Cardiac muscle cell (in vitro differentiated cells and primary cell): Measurements from ENCODE around the gene ABHD18. TPM values are rescaled to one million over a fixed set of nuclear protein-coding genes. Genes with fewer than 3 reads are reported as not detected.
"Not testable (repeated sequence)": the region's sequence is repeated elsewhere in the genome, so short reads cannot be mapped to it uniquely, and the experiment has no call there.

Experiments
- DNase-seq, 2 donors: peaks; one replicate each; pipeline versions ENCODE4 v3.0.0 to v3.0.0-alpha.2; 2010 to 2017; ENCODE audit warnings: low read depth in 1 of 2, low spot score in 1 of 2
- H3K27ac ChIP-seq: fragments of 200-600 bp; sonication (generic); 2 replicates; pipeline ENCODE4 v1.5.1; 2016
- H3K27me3 ChIP-seq: fragments of 200-600 bp; sonication (generic); 2 replicates; pipeline ENCODE4 v1.6.0; 2016; ENCODE audit warnings: control low read depth
- H3K36me3 ChIP-seq: fragments of 200-600 bp; sonication (generic); 2 replicates; pipeline ENCODE4 v1.5.1; 2016; ENCODE audit warnings: control low read depth
- H3K4me1 ChIP-seq: fragments of 200-600 bp; sonication (generic); 2 replicates; pipeline ENCODE4 v1.8.1; 2017; ENCODE audit warnings: low read depth, mild to moderate bottlenecking, mixed run types
- H3K4me3 ChIP-seq: fragments of 200-600 bp; sonication (generic); 2 replicates; pipeline ENCODE4 v1.5.1; 2016; ENCODE audit warnings: mild to moderate bottlenecking
- H3K9me3 ChIP-seq: fragments of 200-600 bp; sonication (generic); 2 replicates; pipeline ENCODE4 v1.5.1; 2017; ENCODE audit warnings: low read depth, mild to moderate bottlenecking, control low read depth
- CTCF ChIP-seq: IDR thresholded peaks from 2 replicates; pipeline ENCODE4 v1.5.1; 2012; ENCODE audit warnings: low read depth, mild to moderate bottlenecking, low read length
- polyA plus RNA-seq: library from polyadenylated mRNA; unstranded; fragments of >200 nt; fragmentation: Nextera tagmentation; extraction: Ambion mirVana; gene quantifications from 2 replicates; pipeline ENCODE4 v1.2.1, GENCODE V29; 2016
- total RNA-seq: library from RNA; depleted of rRNA; stranded (reverse); fragments of >200 nt; gene quantifications from 2 replicates; pipeline ENCODE4 v1.2.3, GENCODE V29; 2016

Gene ABHD18
- total and polyA plus RNA-seq, 2 experiments from 2014 or later: 18.8 to 21.5 TPM

- TF ChIP-seq CTCF: no peak
- no peak for DNase-seq
- H3K27me3 ChIP-seq: no peaks in the 10 kb centered on the region
- no peak overlapping the region for H3K27ac ChIP-seq
- H3K36me3 ChIP-seq: peaks cover 30% of the 10 kb centered on the region
- H3K4me1 ChIP-seq: no peaks in the 10 kb centered on the region
- no peak overlapping the region for H3K4me3 ChIP-seq
- H3K9me3 ChIP-seq: peaks cover 4% of the 10 kb centered on the region
These were observed 17.2 kb downstream of the ABHD18 start for GRCh38 chr4:127982445-127982844.

- Histone ChIP-seq H3K27me3 (no peaks in the 10 kb centered on the region), H3K4me3 (no peak overlapping the region), H3K4me1 (no peaks in the 10 kb centered on the region), H3K9me3 (no peaks in the 10 kb centered on the region), H3K36me3 (peaks cover 48% of the 10 kb centered on the region), H3K27ac (no peak overlapping the region)
- no peak for DNase-seq
- no peak for TF ChIP-seq CTCF
These were observed 20.8 kb downstream of the ABHD18 start for GRCh38 chr4:127985989-127986388.

DNA sequence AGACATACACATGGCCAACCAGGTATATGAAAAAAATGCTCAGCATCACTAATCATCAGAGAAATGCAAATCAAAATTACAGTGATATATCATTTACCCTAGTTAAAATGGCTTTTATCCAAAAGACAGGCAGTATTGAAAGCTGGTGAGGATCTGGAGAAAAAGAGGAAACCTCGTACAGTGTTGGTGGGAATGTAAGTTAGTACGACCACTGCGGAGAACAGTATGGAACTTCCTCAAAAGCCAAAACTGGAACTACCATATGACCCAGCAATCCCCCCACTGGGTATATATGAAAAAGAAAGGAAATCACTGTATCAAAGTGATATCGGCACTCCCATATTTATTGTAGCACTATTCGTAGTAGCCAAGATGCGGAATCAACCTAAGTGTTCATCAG is 23.4 kb downstream of the ABHD18 start:
- Histone ChIP-seq H3K27ac (no peak overlapping the region), H3K36me3 (peaks cover 55% of the 10 kb centered on the region), H3K4me1 (no peaks in the 10 kb centered on the region), H3K4me3 (no peak overlapping the region), H3K27me3 (no peaks in the 10 kb centered on the region), H3K9me3 (no peaks in the 10 kb centered on the region)
- DNase-seq: no peak
- no peak for TF ChIP-seq CTCF

- TF ChIP-seq CTCF: no peak
- H3K9me3 ChIP-seq: no peaks in the 10 kb centered on the region
- no peak for DNase-seq
- no peaks in the 10 kb centered on the region for H3K4me1 ChIP-seq
- no peak overlapping the region for H3K4me3 ChIP-seq
- peaks cover 37% of the 10 kb centered on the region for H3K36me3 ChIP-seq
- no peak overlapping the region for H3K27ac ChIP-seq
- no peaks in the 10 kb centered on the region for H3K27me3 ChIP-seq
These were observed 27.9 kb downstream of the ABHD18 start for GRCh38 chr4:127993151-127993550.

DNA sequence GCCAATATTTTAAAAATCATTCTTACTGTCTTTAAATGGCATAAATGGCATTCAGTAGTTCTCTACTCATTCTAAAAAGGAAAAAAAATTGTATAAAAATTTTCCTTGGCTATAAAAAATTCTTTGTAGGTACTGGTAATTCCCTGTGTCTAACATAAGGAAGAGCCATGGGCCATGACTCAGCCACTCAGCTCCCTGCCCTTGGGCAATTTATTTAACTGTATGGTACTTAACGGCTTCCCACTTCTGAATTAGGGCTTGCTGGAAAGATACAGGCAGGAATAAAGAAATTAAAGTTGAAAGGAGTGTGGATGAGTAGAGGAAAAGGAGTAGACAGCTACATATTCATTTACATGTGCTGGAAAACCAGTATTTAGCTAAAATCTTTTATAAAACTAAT is 30.6 kb downstream of the ABHD18 start:
- H3K27ac ChIP-seq: no peak overlapping the region
- peaks cover 18% of the 10 kb centered on the region for H3K36me3 ChIP-seq
- H3K27me3 ChIP-seq: no peaks in the 10 kb centered on the region
- TF ChIP-seq CTCF: no peak
- no peaks in the 10 kb centered on the region for H3K4me1 ChIP-seq
- no peaks in the 10 kb centered on the region for H3K9me3 ChIP-seq
- DNase-seq: no peak
- H3K4me3 ChIP-seq: no peak overlapping the region

DNA sequence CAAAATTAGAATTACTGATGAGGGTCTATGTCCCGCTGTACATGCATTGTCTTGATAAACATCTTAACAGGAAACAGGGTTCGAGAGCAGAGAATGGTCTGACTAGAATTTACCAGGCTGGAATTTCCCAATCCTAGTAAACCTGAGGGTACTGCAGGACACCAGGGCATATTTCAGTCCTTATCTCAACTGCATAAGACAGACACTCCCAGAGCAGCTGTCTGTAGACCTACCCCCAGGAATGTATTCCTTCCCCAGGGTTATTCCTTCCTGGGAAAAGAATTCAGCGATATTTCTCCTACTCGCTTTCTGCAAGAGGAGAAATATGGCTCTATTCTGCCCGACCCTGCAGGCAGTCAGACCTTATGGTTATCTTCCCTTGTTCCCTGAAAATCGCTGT is 31.3 kb downstream of the ABHD18 start:
- H3K4me3 ChIP-seq: not testable (repeated sequence)

More for the DNA sequence above, 31.3 kb downstream of the ABHD18 start:
- not testable (repeated sequence) for H3K27me3 ChIP-seq, H3K27ac ChIP-seq, H3K9me3 ChIP-seq, DNase-seq, H3K4me1 ChIP-seq
- H3K36me3 ChIP-seq: peaks cover 18% of the 10 kb centered on the region
